NCI-H1417 treated with DMSO at 0.1 percent for 48 hours (cell line): ENCODE results near the gene KIAA1671.
"Not testable (repeated sequence)": the region's sequence is repeated elsewhere in the genome, so short reads cannot be mapped to it uniquely, and the experiment has no call there.

Experiments
- DNase-seq: peaks from one replicate; lab custom pipeline; 2025; lab: John Stamatoyannopoulos, UW

The KIAA1671 gene

GRCh38 chr22:25172153-25172552 lies 219.6 kb downstream of the KIAA1671 start:
- DNase-seq, result no peak

- DNase-seq, result no peak
These were observed 221.8 kb downstream of the KIAA1671 start for GRCh38 chr22:25174156-25174887.

GRCh38 chr22:25174888-25175411 lies 222.4 kb downstream of the KIAA1671 start:
- DNase-seq, result no peak

- no peak for DNase-seq
These were observed 223.7 kb downstream of the KIAA1671 start for GRCh38 chr22:25176175-25176574.

- DNase-seq, result no peak
These were observed 224.3 kb downstream of the KIAA1671 start for GRCh38 chr22:25176799-25177198.

GRCh38 chr22:25177226-25177625 lies 224.7 kb downstream of the KIAA1671 start:
- DNase-seq, result no peak

DNA sequence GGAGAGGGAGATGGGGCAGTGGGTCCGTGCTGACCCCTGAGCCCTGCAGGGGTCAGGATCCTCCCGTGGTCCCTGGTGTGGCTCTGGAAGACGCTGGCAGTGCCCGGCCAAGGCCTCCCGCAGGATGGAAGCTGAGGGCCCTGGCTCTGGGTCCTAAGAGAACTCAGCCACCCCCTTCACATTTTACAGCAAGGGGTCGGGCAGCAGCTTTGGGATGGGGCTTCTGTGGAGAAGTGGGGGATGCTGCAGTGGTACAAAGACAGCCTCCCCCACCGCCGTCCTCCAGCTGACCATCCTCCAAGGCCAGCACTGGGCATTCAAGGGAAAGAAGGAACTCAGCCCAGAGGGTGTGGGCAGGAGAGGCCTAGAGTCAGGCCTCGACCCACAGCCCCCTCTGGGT lies 225.4 kb downstream of the KIAA1671 start:
- no peak for DNase-seq

DNA sequence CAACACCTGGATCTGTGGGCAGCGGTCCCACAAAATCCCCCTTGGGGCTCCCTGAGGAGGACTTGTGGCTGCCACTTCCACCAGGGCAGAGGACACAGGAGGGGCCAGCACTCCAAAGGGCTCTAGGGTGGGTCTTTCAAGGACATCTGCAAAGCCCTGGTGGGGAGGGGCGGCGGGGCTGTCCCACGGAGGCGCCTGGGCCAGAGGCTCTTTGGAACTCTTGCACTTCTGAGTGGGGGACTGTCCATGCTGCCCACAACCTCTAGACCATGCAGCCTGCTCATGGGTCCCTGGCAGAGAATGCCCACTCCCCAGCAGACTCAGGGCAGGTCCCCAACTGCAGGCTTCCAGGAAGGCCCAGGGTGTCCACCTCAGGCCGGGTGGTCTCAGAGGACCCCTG lies 225.8 kb downstream of the KIAA1671 start:
- DNase-seq, result not testable (repeated sequence)

- not testable (repeated sequence) for DNase-seq
These were observed 226.5 kb downstream of the KIAA1671 start for GRCh38 chr22:25178869-25179631.

DNA sequence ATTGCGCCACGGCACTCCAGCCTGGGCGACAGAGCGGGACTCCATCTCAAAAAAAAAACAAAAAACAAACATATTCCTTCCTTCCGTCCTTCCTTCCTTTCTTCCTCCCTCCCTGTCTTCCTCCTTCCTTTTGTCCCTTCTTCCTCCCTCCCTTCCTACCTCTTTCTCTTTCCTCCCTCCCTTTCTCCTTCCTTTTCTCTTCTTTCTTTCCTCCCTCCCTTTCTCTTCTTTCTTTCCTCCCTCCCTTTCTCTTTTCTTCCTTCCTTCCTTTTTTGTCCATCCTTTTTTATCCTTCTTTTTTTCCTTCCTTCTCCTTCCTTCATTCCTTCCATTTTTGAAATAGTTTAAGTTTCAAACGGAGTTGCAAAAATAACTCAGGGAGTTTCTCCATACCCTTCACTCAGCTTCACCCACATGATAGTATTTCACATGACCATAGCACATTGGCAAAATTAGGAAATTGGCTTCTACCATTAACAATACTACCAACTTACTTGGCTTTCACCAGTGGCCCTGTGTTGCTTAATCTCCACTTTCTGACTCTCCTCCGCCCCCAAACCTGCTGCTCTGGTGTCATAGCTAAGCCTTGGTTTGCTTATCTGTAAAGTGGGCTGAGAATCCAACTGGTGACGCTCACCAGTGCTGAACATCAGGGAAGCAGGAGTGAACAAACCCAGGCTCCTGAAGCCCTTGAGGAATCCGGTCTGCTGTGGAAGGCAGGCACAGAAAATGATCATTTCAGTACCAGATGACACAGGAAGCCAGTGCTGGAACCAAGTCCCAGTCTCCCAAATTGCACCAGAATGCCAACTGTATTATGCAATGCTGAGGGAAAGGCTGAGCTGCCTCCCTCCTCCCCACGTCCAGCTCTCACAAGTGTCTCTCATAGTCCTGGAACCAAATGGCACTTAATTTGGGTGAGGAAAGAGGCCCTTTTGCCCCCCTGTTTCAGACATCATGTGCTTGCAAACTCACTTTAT lies 229.9 kb downstream of the KIAA1671 start:
- DNase-seq, result no peak

GRCh38 chr22:25183949-25184619 lies 231.6 kb downstream of the KIAA1671 start:
- no peak for DNase-seq

- no peak for DNase-seq
These were observed 233.6 kb downstream of the KIAA1671 start for GRCh38 chr22:25186140-25186539.

DNA sequence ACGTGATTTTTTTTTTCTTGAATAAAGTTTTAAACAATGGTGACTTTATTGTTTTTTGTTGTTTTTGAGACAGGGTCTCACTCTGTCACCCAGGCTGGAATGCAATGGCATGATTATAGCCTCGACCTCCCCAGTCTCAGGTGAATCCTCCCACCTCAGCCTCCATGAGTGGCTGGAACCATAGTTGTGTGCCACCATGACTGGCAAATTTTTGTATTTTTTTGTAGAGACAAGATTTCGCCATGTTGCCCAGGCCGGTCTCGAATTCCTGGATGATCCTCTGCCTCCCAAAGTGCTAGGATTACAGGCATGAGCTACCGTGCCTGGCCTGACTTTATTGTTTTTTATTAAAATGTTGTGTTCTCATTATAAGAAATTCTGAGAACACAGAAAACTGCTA lies 235.0 kb downstream of the KIAA1671 start:
- DNase-seq, result no peak

DNA sequence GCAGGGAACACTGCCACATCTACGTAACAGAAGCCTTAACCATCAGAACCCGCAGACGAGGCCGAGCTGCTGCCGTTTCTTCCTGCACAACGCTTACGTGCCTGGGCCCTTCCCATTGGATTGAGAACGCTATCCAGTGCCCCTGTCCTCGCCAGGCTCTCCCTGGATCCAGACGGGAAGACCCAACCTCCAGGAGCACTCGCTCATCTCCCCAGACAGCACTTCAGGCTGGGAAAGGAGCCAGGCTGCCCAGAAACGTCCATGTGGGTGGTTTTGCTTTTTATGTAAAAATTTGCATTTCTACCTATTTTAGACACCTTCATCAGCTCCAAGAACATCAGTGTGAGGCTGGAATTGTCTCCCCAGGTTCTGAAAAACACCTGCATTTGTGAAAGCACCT lies 239.9 kb downstream of the KIAA1671 start:
- DNase-seq, result no peak

- no peak for DNase-seq
These were observed 240.6 kb downstream of the KIAA1671 start for GRCh38 chr22:25193130-25193529.

DNA sequence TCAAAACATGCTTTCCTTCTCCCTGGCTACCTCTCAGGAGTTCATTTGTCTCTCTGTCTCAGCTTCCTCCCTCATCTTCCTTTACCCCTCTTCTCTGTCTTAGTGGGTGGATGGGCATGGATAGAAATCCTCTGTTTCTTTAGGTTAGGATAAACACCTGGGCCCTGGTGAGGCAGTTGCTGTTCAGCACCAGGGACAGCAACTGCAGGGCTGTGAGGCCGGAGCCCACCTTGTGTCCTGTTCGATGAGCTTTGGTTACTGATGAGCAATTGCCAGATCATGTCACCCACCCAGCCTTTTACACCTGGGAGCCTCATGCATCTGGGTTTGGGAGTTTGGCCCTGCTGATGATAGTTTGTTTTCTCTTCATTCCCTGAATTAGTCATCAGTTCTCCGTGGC lies 241.0 kb downstream of the KIAA1671 start:
- no peak for DNase-seq

- no peak for DNase-seq
These were observed 243.8 kb downstream of the KIAA1671 start for GRCh38 chr22:25196326-25196725.

GRCh38 chr22:25197340-25197739 lies 244.8 kb downstream of the KIAA1671 start:
- no peak for DNase-seq

DNA sequence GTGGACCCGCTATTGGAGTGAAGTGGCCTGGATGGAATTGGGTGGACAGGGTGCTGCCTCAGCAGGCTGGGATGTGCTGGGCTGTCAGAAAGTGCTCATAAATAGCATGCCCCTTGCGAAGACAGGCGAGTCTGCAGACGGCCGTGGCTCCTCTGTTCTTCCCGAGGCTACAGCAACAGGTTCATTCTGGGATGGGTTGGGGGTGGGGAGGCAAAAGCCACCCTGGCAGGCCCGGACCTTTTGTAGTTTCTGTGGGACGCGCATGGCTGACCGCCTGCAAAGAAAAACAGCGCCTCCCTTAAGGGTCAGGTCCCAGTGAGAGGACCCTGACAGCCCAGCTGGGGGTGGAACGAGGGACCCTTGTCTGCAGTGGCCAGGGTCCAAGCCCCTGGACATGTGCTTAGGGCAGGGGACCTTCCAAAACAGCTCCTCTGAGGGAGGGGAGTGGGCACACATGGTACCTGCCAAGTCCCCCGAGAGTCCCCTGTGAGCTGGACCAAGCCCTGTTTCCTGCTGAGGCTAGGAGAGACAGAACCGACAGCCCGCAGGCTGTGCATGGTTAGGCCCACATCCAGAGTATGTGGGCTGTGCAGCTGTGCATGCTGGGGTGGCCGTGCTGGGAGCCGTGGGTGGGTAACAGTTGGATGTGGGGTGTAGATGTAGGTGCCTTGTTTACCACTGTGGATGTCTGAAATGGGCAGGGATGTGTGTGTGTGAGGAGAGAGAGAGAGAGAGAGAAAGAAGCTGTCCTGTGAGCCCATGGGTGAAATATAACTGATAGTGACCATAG lies 247.4 kb downstream of the KIAA1671 start, which contains the start of gene CRYBB3:
Gene CRYBB3, plus strand, starts transcription at position 128 of the 790 bp plus-strand sequence. CDS start 1,539 bp downstream, outside the sequence.
- no peak for DNase-seq

DNA sequence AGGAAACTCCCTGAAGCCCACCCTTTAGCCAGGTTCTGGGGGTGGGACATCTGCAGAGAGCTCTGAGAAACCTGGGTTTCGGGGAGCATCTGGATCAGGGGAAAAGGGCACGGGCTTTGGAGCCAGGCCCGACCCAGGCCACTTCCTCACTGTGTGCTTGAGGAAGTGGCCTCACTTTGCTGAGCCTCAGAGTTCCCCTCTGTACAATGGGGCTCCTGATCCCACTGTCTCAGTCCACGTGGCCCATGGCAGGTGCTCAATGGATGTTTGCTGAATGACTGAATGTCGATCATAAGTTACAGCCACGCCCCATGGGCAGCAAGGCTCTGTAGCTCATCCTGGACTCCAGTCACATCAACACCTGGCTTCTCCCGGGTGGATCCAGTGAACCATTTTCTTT lies 248.5 kb downstream of the KIAA1671 start:
- no peak for DNase-seq
